GM19372 (cell line): ENCODE results near the gene SOX12.
"Not testable (repeated sequence)": the region's sequence is repeated elsewhere in the genome, so short reads cannot be mapped to it uniquely, and the experiment has no call there.

Experiments
- ATAC-seq: cut with Tn5 transposase; IDR thresholded peaks from one replicate; pipeline ENCODE4 v1.9.1; 2021; ENCODE audit warnings: mild to moderate bottlenecking, low read depth, moderate library complexity; ENCODE audit not compliant: unreplicated experiment

The SOX12 gene

DNA sequence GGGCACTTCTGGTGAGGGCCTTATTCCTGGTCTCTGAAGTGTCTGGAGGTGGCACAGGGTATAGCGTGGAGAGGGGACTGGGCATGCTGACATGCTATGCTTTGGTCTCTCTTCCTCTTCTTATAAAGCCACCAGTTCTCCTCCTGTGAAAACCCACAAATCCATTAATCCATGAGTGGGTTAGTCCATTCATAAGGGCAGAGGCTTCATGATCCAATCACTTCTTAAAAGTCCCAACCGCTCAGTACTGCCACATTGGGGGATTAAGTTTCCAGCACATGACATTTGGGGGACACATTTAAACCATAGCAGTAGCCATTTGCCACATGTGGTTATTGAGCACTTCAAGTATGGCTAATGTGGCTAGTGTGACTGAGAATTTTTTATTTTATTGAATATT, 51.4 kb downstream of the SOX12 start:
- ATAC-seq, result no peak

DNA sequence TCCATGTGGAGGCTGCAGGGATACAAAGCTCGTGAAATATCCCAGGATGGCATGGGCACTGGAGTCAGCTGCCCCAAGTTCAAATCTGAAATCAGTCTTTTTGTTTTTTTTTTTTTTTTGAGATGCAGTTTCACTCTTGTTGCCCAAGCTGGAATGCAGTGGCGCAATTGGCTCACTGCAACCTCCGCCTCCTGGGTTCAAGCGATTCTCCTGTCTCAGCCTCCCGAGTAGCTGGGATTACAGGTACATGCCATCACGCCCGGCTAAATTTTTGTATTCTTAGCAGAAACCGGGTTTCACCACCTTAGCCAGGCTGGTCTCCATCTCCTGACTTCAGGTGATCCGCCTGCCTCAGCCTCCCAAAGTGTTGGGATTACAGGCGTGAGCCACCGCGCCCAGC, 52.2 kb downstream of the SOX12 start:
- ATAC-seq, result not testable (repeated sequence)

- ATAC-seq, result no peak
Measured at GRCh38 chr20:378961-379336, 53.6 kb downstream of the SOX12 start.
